Mononuclear cell (primary cell): ENCODE data around the gene STK35. TPM values are rescaled to one million over a fixed set of nuclear protein-coding genes. Genes with fewer than 3 reads are reported as not detected.
A peak's percentile ranks its signal among the peaks of the same experiment; 100 is the strongest.

Experiments used
- H3K27me3 ChIP-seq: 2 replicates; pipeline ENCODE4 v1.6.0; 2011; ENCODE audit warnings: low read length, control low read depth; ENCODE audit not compliant: insufficient read depth
- H3K4me1 ChIP-seq: 2 replicates; pipeline ENCODE4 v1.5.1; 2011; ENCODE audit warnings: mild to moderate bottlenecking, low read length, control low read depth; ENCODE audit not compliant: insufficient read depth
- H3K4me3 ChIP-seq: 2 replicates; pipeline ENCODE4 v1.5.1; 2011; ENCODE audit warnings: mild to moderate bottlenecking, low read length, moderate library complexity
- H3K9me3 ChIP-seq: 2 replicates; pipeline ENCODE4 v1.5.1; 2011; ENCODE audit warnings: low read depth, mild to moderate bottlenecking, control low read depth, low read length
- total RNA-seq: library from RNA; depleted of rRNA; stranded (reverse); fragments of >200 nt; gene quantifications from one replicate; pipeline ENCODE4 v1.2.3, GENCODE V29; 2012

STK35 gene
- total RNA-seq, result 30.2 TPM

DNA sequence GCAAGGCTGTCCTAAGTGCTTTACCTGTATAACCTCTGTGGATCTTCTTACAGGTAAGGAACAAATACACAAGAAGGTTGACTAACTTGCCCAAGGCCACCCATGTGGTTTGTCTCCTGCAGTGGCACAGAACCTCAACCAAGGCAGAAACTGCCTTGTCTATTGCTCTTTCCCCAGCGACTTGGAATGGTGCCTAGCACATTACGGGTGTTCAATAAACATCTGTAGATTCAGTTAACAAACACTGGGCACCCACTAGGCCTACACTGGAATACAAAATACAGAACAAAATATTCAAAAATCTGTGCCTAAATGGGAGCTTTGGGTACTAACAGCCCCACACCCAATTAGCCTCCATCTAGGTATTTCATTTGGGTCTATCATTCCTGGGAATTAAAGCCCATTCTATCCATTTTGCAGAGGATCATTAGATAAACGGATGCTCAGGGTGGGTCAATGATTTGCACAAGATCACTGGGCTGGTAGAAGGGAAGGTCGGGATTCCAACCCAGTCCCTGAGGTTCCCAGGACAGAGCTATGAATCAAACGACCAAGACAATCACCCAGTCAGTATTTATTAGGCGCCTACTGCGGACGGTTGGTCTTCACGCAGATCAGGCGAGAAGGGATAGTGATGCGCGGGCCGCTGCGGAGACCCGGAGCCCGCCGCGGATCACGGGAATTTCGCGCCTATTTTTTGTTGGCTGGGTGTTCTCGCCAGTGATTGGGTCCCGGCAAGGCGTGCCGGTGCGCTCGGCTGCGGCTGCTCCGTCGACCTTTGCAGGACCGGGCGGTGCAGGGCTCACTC lies at the start of gene STK35:
Gene STK35, plus strand, starts transcription at position 771 of the 808 bp plus-strand sequence. CDS start 55 bp downstream, outside the sequence.
- H3K4me1 ChIP-seq, result peaks cover 34% of the 10 kb centered on the region
- H3K27me3 ChIP-seq, result no peaks in the 10 kb centered on the region
- H3K4me3 ChIP-seq, result peak within 1 kb of the TSS; percentile 79
- H3K9me3 ChIP-seq, result no peaks in the 10 kb centered on the region

- Histone ChIP-seq H3K27me3 (peaks cover 4% of the 10 kb centered on the region), H3K4me1 (no peaks in the 10 kb centered on the region), H3K9me3 (no peaks in the 10 kb centered on the region), H3K4me3 (no peak overlapping the region)
Measured at GRCh38 chr20:2051946-2052345, 49.7 kb upstream of the STK35 start.

GRCh38 chr20:2052741-2053140 lies 48.9 kb upstream of the STK35 start:
- H3K4me3 ChIP-seq, result no peak overlapping the region
- no peaks in the 10 kb centered on the region for H3K9me3 ChIP-seq
- H3K27me3 ChIP-seq, result peaks cover 4% of the 10 kb centered on the region
- H3K4me1 ChIP-seq, result no peaks in the 10 kb centered on the region

DNA sequence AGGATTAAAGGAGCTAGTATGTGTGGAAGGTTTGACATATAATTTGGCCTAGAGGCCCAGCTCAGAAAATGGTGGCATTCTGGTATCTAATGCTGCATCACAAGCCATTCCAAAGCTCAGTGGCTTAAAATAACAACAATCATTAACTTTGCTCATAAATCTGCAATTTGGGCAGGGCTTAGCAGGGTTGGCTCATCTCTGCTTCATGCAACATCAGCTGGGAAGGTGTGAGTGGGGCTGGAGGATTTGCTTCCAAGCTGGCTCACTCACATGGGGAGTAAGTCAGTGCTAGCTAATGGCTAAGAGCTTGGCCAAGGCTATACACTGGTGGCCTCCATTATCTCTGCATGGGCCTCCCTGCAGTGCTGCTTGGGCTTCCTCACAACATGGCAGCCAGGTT lies 48.0 kb upstream of the STK35 start:
- no peaks in the 10 kb centered on the region for H3K9me3 ChIP-seq
- peaks cover 10% of the 10 kb centered on the region for H3K27me3 ChIP-seq
- H3K4me3 ChIP-seq, result no peak overlapping the region
- no peaks in the 10 kb centered on the region for H3K4me1 ChIP-seq

- Histone ChIP-seq H3K4me1 (no peaks in the 10 kb centered on the region), H3K9me3 (no peaks in the 10 kb centered on the region), H3K27me3 (peaks cover 13% of the 10 kb centered on the region)
Measured at GRCh38 chr20:2054911-2055310, 46.7 kb upstream of the STK35 start.

DNA sequence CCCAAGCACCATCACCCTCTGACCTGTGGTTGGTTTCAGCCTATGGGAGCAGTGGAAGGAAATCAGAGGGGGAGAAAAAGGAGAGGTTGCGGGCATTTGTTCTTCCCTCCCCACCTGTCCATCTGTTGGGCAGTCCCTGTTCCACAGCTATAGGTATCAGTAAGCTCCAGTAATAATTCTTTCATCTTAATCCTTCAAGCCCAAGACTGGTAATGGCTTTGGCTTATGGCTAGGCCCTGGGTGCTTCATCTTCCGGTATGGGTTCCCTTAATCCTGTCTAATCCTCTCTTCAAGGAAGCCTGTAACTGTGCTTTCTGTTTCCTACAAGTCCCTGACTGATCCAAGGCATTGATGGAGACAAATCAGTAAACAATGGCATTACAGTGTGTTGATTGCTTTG lies 42.2 kb upstream of the STK35 start:
- Histone ChIP-seq H3K27me3 (peaks cover 13% of the 10 kb centered on the region), H3K4me3 (no peak overlapping the region), H3K9me3 (no peaks in the 10 kb centered on the region), H3K4me1 (no peaks in the 10 kb centered on the region)

More at GRCh38 chr20:2054911-2055310, 46.7 kb upstream of the STK35 start:
- H3K4me3 ChIP-seq, result no peak overlapping the region

DNA sequence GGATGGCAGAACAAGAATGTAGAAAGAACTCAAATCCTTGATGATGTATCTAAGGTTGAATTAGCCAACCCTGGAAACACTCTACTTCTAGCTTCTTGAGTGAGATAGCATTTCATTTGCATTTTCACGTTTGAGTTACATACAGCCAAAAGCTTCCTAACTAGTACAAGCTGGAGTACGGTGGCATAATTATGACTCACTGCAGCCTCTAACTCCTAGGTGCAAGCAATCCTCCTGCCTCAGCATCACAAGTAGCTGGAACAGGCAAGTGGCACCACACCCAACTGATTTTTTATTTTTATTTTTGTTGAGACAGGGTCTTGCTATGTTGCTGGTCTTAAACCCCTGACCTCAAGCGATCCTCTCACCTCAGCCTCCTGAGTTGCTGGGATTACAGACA lies 36.5 kb upstream of the STK35 start:
- H3K9me3 ChIP-seq, result no peaks in the 10 kb centered on the region
- H3K4me3 ChIP-seq, result no peak overlapping the region
- H3K4me1 ChIP-seq, result no peaks in the 10 kb centered on the region

DNA sequence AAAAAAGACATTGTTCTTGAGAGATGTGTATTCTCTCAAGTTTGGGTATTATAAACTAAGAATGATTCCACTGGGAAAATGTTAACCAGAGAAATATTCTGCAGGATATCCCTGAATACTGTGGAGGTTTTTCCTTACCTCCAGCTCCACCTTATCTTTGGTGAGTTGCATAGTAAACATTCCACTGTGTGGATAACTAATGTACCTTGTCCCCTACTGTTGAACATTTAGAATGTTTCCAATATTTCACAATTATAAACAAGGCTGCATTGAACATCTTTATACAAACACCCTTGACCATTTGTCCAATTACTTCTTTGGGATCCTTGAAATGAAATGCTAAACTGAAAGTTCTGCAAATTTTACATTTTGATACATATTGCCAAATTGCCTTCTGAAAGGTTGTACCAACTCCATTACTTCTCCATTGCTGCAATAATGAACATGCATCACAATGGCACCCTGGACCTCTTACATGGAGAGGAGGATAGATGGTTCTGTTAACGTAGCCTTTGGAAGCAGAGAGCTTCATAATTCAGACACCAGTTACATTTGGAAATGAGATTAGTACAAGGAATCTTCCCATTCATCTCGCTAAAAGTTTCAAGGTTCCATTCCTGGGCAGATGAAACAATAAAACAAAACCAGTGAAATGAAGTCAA lies 35.0 kb upstream of the STK35 start:
- Histone ChIP-seq H3K4me1 (no peaks in the 10 kb centered on the region), H3K4me3 (no peak overlapping the region), H3K27me3 (peaks cover 37% of the 10 kb centered on the region), H3K9me3 (no peaks in the 10 kb centered on the region)

More for the DNA sequence above, 36.5 kb upstream of the STK35 start:
- peaks cover 34% of the 10 kb centered on the region for H3K27me3 ChIP-seq

GRCh38 chr20:2080532-2081224 lies 20.9 kb upstream of the STK35 start:
- Histone ChIP-seq H3K9me3 (no peaks in the 10 kb centered on the region), H3K27me3 (no peaks in the 10 kb centered on the region), H3K4me1 (peaks cover 10% of the 10 kb centered on the region), H3K4me3 (no peak overlapping the region)

DNA sequence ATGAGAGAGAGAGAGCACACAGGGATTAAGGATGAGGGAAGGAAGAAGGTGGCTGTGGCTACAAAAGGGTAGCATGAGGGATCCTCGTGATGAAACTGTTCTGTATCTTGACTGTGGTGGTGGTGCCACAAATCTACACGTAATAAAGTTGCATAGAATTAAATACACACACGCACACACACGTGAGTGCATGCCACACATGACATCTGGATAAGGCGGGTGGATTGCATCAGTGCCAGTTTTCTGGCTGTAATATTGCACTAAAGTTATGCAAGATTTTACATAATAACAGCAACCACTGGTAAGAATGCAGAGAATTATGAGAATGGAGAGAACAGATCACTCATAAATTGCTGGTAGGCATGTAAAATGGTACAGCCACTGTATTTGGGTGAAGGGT lies 16.9 kb upstream of the STK35 start:
- Histone ChIP-seq H3K27me3 (peaks cover 6% of the 10 kb centered on the region), H3K4me1 (peaks cover 34% of the 10 kb centered on the region), H3K4me3 (no peak overlapping the region), H3K9me3 (no peaks in the 10 kb centered on the region)

GRCh38 chr20:2086177-2086979 lies 15.2 kb upstream of the STK35 start:
- Histone ChIP-seq H3K27me3 (peaks cover 10% of the 10 kb centered on the region), H3K9me3 (no peaks in the 10 kb centered on the region), H3K4me1 (peaks cover 34% of the 10 kb centered on the region), H3K4me3 (no peak overlapping the region)

DNA sequence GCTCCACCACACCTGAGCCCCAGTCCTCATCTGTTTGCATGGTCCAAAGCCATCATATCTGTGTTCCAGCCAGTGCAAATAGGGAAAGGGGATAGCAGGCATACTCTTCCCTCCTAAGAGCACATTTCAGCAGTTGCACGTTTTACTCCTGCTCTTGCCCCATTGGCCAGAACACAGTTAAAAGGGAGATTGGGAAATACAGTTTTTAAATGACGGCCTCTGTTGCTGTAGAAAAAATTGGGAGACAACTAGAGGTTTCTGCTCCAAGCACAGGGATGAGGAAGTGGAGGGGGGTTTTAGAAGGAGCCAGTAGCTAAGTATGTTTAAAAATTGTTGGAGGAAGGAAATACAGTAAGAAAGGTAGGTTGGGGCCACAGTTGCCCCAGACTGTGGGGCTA lies 14.6 kb upstream of the STK35 start:
- Histone ChIP-seq H3K9me3 (no peaks in the 10 kb centered on the region), H3K4me1 (peaks cover 34% of the 10 kb centered on the region), H3K27me3 (peaks cover 14% of the 10 kb centered on the region), H3K4me3 (no peak overlapping the region)

DNA sequence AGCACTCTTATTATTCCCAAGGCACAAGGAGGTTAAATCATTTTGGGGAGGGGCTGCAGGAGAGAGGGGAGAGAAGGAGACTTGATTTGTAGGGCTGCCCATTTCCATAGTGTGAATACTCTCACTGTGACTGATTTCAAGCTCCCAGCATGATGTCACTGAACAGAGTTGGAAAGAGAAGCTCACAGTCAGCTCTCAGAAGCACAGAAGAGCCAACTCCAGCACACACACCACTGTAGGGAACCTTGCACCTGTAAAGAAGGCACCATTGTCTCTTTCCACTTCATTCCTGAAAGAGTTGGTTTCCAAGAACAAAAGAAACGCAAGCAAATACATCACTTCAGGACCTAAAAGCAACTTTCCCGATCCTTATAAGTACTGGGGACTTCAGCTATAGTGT lies 12.7 kb upstream of the STK35 start:
- Histone ChIP-seq H3K4me3 (no peak overlapping the region), H3K9me3 (no peaks in the 10 kb centered on the region), H3K27me3 (peaks cover 26% of the 10 kb centered on the region), H3K4me1 (peaks cover 34% of the 10 kb centered on the region)

GRCh38 chr20:2089447-2089846 lies 12.2 kb upstream of the STK35 start:
- Histone ChIP-seq H3K4me1 (peaks cover 33% of the 10 kb centered on the region), H3K9me3 (no peaks in the 10 kb centered on the region), H3K4me3 (no peak overlapping the region), H3K27me3 (peaks cover 31% of the 10 kb centered on the region)
